Smooth muscle cell (in vitro differentiated cells): ENCODE measurements around the gene WWOX. TPM values are rescaled to one million over a fixed set of nuclear protein-coding genes. Genes with fewer than 3 reads are reported as not detected.

Experiments
- DNase-seq: peaks from one replicate; lab custom pipeline; 2025; ENCODE audit not compliant: unreplicated experiment; lab: John Stamatoyannopoulos, UW
- H2AFZ ChIP-seq: fragments of 200-600 bp; sonication (generic); 2 replicates; pipeline ENCODE4 v1.6.0; 2016; ENCODE audit warnings: antibody characterized with exemption, low read depth, mild to moderate bottlenecking
- H3F3A ChIP-seq: fragments of 200-600 bp; sonication (generic); 2 replicates; pipeline ENCODE4 v1.6.0; 2017; ENCODE audit warnings: antibody characterized with exemption, low read depth
- H3K27ac ChIP-seq: fragments of 200-600 bp; sonication (generic); 2 replicates; pipeline ENCODE4 v1.5.1; 2016; ENCODE audit warnings: low read depth, mild to moderate bottlenecking
- H3K27me3 ChIP-seq: fragments of 200-600 bp; sonication (generic); 2 replicates; pipeline ENCODE4 v1.6.1; 2016; ENCODE audit warnings: low read depth, mild to moderate bottlenecking
- H3K36me3 ChIP-seq: fragments of 200-600 bp; sonication (generic); 2 replicates; pipeline ENCODE4 v1.5.1; 2016; ENCODE audit warnings: low read depth
- H3K4me1 ChIP-seq: fragments of 200-600 bp; sonication (generic); 2 replicates; pipeline ENCODE4 v1.5.1; 2016; ENCODE audit warnings: low read depth
- H3K4me2 ChIP-seq: fragments of 200-600 bp; sonication (generic); 2 replicates; pipeline ENCODE4 v1.6.0; 2016; ENCODE audit warnings: mild to moderate bottlenecking
- H3K4me3 ChIP-seq: fragments of 200-600 bp; sonication (generic); 2 replicates; pipeline ENCODE4 v1.5.1; 2016; ENCODE audit warnings: mild to moderate bottlenecking
- H3K79me2 ChIP-seq: fragments of 200-600 bp; sonication (generic); 2 replicates; pipeline ENCODE4 v1.6.0; 2016; ENCODE audit warnings: low read depth, mild to moderate bottlenecking
- H3K9ac ChIP-seq: fragments of 200-600 bp; sonication (generic); 2 replicates; pipeline ENCODE4 v1.6.0; 2016; ENCODE audit warnings: low read depth
- H3K9me3 ChIP-seq: fragments of 200-600 bp; sonication (generic); replicated peaks from 2 replicates; pipeline ENCODE4 v1.5.1; 2016; ENCODE audit warnings: low read depth
- H4K20me1 ChIP-seq: fragments of 200-600 bp; sonication (generic); 2 replicates; pipeline ENCODE4 v1.6.0; 2016; ENCODE audit warnings: low read depth
- WGBS: methylation state at CpG from one replicate; pipeline ENCODE4 v1.1.7; 2016; ENCODE audit warnings: low lambda C conversion rate; 5-methylcytosine and 5-hydroxymethylcytosine counted together
- polyA plus RNA-seq: library from polyadenylated mRNA; unstranded; fragments of >200 nt; fragmentation: Nextera tagmentation; extraction: Ambion mirVana; gene quantifications from 2 replicates; pipeline ENCODE4 v1.2.1, GENCODE V29; 2016
- total RNA-seq: library from RNA; depleted of rRNA; stranded (reverse); fragments of >200 nt; gene quantifications from 2 replicates; pipeline ENCODE4 v1.2.3, GENCODE V29; 2014
- TF ChIP-seq, protein P1 (sequence below): fragments of 200-600 bp; sonication (generic); IDR thresholded peaks from 2 replicates; pipeline ENCODE4 v1.5.1; 2017; ENCODE audit warnings: borderline replicate concordance, mild to moderate bottlenecking, antibody characterized with exemption; ENCODE audit not compliant: insufficient read depth, poor library complexity, severe bottlenecking

The WWOX gene
- total and polyA plus RNA-seq, 2 experiments from 2014 or later: 7.5 to 14.0 TPM

DNA sequence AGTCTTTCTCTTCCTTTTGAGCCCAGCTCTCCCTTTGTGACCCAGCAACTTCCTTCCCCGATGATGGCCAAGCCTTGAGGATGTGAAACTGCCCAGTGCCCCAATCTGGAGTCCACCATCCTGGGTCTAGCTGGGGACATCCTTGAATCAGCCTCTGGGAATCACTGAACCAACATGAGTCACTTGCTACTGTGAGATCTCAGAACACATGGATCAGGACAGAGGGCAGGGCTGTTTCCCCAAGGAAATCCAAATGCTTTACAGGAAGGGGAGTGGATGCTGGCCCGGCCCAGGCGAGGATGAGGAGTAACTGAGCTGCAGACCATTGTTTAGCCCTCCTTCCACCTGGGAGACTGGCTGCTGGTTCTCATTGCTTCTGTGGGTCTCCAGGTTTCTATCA lies 547.6 kb downstream of the WWOX start:
- 96% methylated on average over 3 of the region's 3 CpGs for WGBS
- H3K9ac ChIP-seq: no peak overlapping the region
- no peak overlapping the region for H3K27ac ChIP-seq
- H3K4me2 ChIP-seq: no peak overlapping the region
- no peak for DNase-seq
- peaks cover 3% of the 10 kb centered on the region for H3K4me1 ChIP-seq
- H4K20me1 ChIP-seq: no peaks in the 10 kb centered on the region
- H3K36me3 ChIP-seq: no peaks in the 10 kb centered on the region
- H3K27me3 ChIP-seq: peaks cover 10% of the 10 kb centered on the region
- no peaks in the 10 kb centered on the region for H3K79me2 ChIP-seq
- no peaks in the 10 kb centered on the region for H3K9me3 ChIP-seq
- H2AFZ ChIP-seq: no peak overlapping the region
- no peaks in the 10 kb centered on the region for H3F3A ChIP-seq
- no peak overlapping the region for H3K4me3 ChIP-seq
- TF ChIP-seq, protein P1, sequence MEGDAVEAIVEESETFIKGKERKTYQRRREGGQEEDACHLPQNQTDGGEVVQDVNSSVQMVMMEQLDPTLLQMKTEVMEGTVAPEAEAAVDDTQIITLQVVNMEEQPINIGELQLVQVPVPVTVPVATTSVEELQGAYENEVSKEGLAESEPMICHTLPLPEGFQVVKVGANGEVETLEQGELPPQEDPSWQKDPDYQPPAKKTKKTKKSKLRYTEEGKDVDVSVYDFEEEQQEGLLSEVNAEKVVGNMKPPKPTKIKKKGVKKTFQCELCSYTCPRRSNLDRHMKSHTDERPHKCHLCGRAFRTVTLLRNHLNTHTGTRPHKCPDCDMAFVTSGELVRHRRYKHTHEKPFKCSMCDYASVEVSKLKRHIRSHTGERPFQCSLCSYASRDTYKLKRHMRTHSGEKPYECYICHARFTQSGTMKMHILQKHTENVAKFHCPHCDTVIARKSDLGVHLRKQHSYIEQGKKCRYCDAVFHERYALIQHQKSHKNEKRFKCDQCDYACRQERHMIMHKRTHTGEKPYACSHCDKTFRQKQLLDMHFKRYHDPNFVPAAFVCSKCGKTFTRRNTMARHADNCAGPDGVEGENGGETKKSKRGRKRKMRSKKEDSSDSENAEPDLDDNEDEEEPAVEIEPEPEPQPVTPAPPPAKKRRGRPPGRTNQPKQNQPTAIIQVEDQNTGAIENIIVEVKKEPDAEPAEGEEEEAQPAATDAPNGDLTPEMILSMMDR: no peak

DNA sequence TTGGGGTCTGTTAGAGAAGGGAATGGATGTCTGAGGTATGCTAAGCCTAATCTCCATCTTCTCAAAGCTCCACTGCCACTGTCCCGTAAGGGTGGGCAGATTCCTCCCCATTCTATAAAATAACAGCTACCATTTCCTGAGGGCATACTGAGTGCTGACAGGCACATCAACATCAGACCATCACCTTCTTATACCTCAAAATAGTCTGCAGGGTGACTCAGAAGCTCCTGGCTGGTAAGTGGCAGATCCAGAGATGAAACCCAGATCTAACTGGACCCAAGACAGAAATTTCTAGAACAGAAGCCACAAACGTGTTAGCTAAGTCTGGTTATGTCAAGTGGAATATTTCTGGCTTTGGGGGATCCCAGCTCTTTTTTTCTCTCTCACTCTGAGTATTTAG lies 548.0 kb downstream of the WWOX start:
- TF ChIP-seq, protein P1: no peak
- Histone ChIP-seq H3K27me3 (peaks cover 5% of the 10 kb centered on the region), H2AFZ (no peak overlapping the region)

DNA sequence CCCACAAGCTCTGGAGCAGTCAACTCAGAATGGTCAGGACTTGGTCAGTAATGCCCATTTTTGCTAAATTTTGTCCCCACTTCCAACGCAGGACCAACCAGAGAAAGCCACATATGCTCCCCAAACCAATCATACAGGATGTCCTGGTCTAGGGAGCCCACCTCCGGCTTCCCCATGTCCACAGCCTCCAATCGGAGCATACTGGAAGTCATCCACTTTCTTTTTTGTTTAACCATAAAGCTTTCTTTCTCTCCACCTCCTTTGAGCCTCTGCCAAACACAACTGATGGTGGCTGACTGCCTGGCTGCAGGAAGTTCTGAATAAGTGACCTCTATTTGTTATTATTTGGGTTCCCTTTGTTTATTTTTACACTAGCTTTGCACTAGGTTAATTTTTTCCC lies 549.1 kb downstream of the WWOX start:
- H3K9me3 ChIP-seq: no peaks in the 10 kb centered on the region
- no peaks in the 10 kb centered on the region for H3K79me2 ChIP-seq
- no peaks in the 10 kb centered on the region for H3F3A ChIP-seq
- 95% methylated on average over 3 of the region's 3 CpGs for WGBS
- H3K4me1 ChIP-seq: no peaks in the 10 kb centered on the region
- no peaks in the 10 kb centered on the region for H3K27me3 ChIP-seq
- TF ChIP-seq, protein P1: no peak
- no peaks in the 10 kb centered on the region for H4K20me1 ChIP-seq
- no peaks in the 10 kb centered on the region for H3K36me3 ChIP-seq
- H2AFZ ChIP-seq: no peak overlapping the region
- no peak overlapping the region for H3K27ac ChIP-seq
- H3K4me2 ChIP-seq: no peak overlapping the region
- no peak overlapping the region for H3K4me3 ChIP-seq
- no peak overlapping the region for H3K9ac ChIP-seq
- no peak for DNase-seq

More for the DNA sequence above, 548.0 kb downstream of the WWOX start:
- Histone ChIP-seq H3K36me3 (no peaks in the 10 kb centered on the region), H3F3A (no peaks in the 10 kb centered on the region), H3K9ac (no peak overlapping the region), H3K27ac (no peak overlapping the region), H3K4me1 (no peaks in the 10 kb centered on the region), H3K4me3 (no peak overlapping the region), H3K79me2 (no peaks in the 10 kb centered on the region), H3K9me3 (no peaks in the 10 kb centered on the region), H3K4me2 (no peak overlapping the region), H4K20me1 (no peaks in the 10 kb centered on the region)
- DNase-seq: no peak
- WGBS: 72% methylated on average over 2 of the region's 2 CpGs

DNA sequence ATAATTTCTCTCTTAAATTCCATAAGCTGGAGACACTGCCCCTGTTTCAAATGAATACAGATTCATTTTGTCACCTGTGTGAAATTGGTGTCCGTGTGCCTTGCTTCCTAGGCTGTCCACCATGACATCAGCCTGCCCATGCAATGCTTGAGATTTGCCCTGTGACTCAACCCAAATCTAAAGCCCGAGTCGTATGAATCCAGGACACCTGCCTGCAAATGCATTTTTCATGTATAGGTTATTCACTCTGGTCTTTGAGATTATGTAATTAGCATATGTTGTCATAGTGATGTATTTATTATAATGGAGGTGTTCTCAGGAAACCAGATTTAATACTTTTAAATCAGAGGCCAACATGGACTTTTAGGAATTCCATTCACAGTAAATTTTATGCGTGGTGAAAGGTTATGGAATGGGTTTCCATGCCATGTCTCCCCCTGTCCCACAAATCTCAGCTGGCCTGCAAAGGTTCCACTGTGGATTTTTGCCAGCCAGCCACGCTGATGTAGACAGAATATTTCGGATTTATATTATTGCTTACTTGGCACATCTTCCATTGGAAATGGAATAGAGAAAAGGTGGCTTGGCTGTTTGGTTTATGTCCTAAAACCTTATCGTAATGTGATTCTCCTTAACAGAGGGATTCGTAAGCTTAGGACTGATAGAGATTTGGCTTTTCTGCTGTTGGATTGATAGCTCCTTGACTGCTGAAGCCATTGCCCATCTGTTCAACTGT lies 551.1 kb downstream of the WWOX start:
- Histone ChIP-seq H3K79me2 (no peaks in the 10 kb centered on the region), H3F3A (no peaks in the 10 kb centered on the region), H3K4me2 (no peak overlapping the region), H3K4me1 (no peaks in the 10 kb centered on the region), H3K9ac (no peak overlapping the region), H3K9me3 (no peaks in the 10 kb centered on the region), H3K4me3 (no peak overlapping the region), H3K27ac (no peak overlapping the region), H3K27me3 (no peaks in the 10 kb centered on the region), H4K20me1 (no peaks in the 10 kb centered on the region), H3K36me3 (no peaks in the 10 kb centered on the region), H2AFZ (no peak overlapping the region)
- TF ChIP-seq, protein P1: no peak
- DNase-seq: no peak
- WGBS: 93% methylated on average over 8 of the region's 8 CpGs
